ENCODE results near the gene BRAT1.

DNA sequence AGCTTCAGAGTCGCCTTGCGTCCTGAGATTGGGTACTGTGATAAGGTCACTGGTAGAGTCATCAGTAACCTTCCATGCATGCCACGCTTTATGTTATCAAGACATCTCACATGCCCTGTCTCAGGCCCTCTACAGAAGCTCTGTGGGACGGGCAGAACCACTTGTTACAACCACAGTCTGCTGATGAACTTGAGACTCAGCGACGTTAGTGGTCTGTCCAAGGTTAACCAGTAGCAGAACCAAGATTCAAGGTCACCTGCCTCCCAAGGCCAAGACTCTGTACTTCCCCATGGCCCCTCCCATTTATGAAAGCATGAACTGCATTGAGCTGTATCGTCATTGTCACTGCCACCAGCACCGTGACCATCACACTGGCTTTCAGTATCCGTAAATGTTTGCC lies 18.4 kb upstream of the BRAT1 start:
- TF ChIP-seq, protein P1, sequence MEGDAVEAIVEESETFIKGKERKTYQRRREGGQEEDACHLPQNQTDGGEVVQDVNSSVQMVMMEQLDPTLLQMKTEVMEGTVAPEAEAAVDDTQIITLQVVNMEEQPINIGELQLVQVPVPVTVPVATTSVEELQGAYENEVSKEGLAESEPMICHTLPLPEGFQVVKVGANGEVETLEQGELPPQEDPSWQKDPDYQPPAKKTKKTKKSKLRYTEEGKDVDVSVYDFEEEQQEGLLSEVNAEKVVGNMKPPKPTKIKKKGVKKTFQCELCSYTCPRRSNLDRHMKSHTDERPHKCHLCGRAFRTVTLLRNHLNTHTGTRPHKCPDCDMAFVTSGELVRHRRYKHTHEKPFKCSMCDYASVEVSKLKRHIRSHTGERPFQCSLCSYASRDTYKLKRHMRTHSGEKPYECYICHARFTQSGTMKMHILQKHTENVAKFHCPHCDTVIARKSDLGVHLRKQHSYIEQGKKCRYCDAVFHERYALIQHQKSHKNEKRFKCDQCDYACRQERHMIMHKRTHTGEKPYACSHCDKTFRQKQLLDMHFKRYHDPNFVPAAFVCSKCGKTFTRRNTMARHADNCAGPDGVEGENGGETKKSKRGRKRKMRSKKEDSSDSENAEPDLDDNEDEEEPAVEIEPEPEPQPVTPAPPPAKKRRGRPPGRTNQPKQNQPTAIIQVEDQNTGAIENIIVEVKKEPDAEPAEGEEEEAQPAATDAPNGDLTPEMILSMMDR (IDR thresholded peaks at IDR 0.05), result no peak
- no peak for TF ChIP-seq POLR2A (IDR thresholded peaks at IDR 0.05)
